HepG2 (cell line): ENCODE data around the gene PDGFRB. TPM values are rescaled to one million over a fixed set of nuclear protein-coding genes. Genes with fewer than 3 reads are reported as not detected.
A peak's percentile ranks its signal among the peaks of the same experiment; 100 is the strongest.

Experiments
- ARID5B ChIP-seq: IDR thresholded peaks from 2 replicates; pipeline ENCODE4 v1.4.0; 2020; ENCODE audit warnings: mild to moderate bottlenecking, missing genetic modification reagents
- ATF2 ChIP-seq: sonication (generic); formaldehyde crosslinking; IDR thresholded peaks from 2 replicates; pipeline ENCODE4 v1.4.0; 2020; ENCODE audit warnings: missing genetic modification reagents
- EHMT2 ChIP-seq: fragments of 200-600 bp; sonication (generic); IDR thresholded peaks from 2 replicates; pipeline ENCODE4 v1.7.0; 2017; ENCODE audit warnings: antibody characterized with exemption, low read depth, low read length, borderline replicate concordance
- ELF3 ChIP-seq: IDR thresholded peaks from 2 replicates; pipeline ENCODE4 v1.6.1; 2016; ENCODE audit warnings: missing genetic modification reagents, missing compliant biosample characterization
- HIVEP1 ChIP-seq: sonication (generic); formaldehyde crosslinking; IDR thresholded peaks from 2 replicates; pipeline ENCODE4 v1.4.0; 2020; ENCODE audit warnings: mild to moderate bottlenecking, missing genetic modification reagents
- IKZF4 ChIP-seq: sonication (generic); formaldehyde crosslinking; IDR thresholded peaks from 2 replicates; pipeline ENCODE4 v1.5.1; 2020; ENCODE audit warnings: borderline replicate concordance, mild to moderate bottlenecking, low read depth, missing genetic modification reagents; ENCODE audit errors: not compliant biosample characterization
- MAFG ChIP-seq: sonication (generic); formaldehyde crosslinking; IDR thresholded peaks from 2 replicates; pipeline ENCODE4 v1.5.1; 2020; ENCODE audit warnings: mild to moderate bottlenecking, missing genetic modification reagents
- NFE2L1 ChIP-seq: sonication (generic); formaldehyde crosslinking; IDR thresholded peaks from 2 replicates; pipeline ENCODE4 v1.4.0; 2020; ENCODE audit warnings: missing genetic modification reagents, mild to moderate bottlenecking, borderline replicate concordance
- NR2C2 ChIP-seq: sonication (generic); formaldehyde crosslinking; IDR thresholded peaks from 2 replicates; pipeline ENCODE4 v1.4.0; 2020; ENCODE audit warnings: missing genetic modification reagents, mild to moderate bottlenecking, moderate library complexity, borderline replicate concordance
- NR2F6 ChIP-seq, 2 experiments: IDR thresholded peaks; 2 replicates each; pipeline ENCODE4 v1.6.1; 2016; ENCODE audit warnings: antibody characterized with exemption in 1 of 2, mild to moderate bottlenecking in 1 of 2
- PCBP2 ChIP-seq: fragments of 200-400 bp; formaldehyde crosslinking; optimal IDR thresholded peaks from 2 replicates; pipeline ENCODE3; 2018; ENCODE audit warnings: low read length, low read depth; ENCODE audit not compliant: poor library complexity, severe bottlenecking
- RXRB ChIP-seq: IDR thresholded peaks from 2 replicates; pipeline ENCODE4 v1.6.1; 2016; ENCODE audit warnings: borderline replicate concordance, missing genetic modification reagents, missing compliant biosample characterization
- TCF7 ChIP-seq: sonication (generic); IDR thresholded peaks from 2 replicates; pipeline ENCODE4 v1.6.1; 2016; ENCODE audit warnings: antibody characterized with exemption, low read depth
- TEAD3 ChIP-seq: optimal IDR thresholded peaks from 2 replicates; pipeline ENCODE3; 2016; ENCODE audit warnings: borderline replicate concordance
- ZBTB33 ChIP-seq: sonication (generic); formaldehyde crosslinking; IDR thresholded peaks from 2 replicates; pipeline ENCODE4 v1.4.0; 2020; ENCODE audit warnings: missing genetic modification reagents
- ZNF550 ChIP-seq: sonication (generic); formaldehyde crosslinking; IDR thresholded peaks from 2 replicates; pipeline ENCODE4 v1.4.0; 2020; ENCODE audit warnings: mild to moderate bottlenecking, missing genetic modification reagents, borderline replicate concordance
- polyA plus RNA-seq, 8 experiments: library from polyadenylated mRNA; depleted of rRNA in 3 of 8; stranded (reverse) in 7 of 8; unstranded in 1 of 8; fragments of >200 nt; fragmentation: Illumina TruSeq in 4 of 8; extraction: Trizol in 4 of 8; gene quantifications; 2 replicates each; pipeline versions ENCODE4 v1.2.1 to v1.2.3, GENCODE V29; 2011 to 2016; ENCODE audit warnings: low read depth in 4 of 8, missing spikeins in 1 of 8, mixed read lengths in 1 of 8; ENCODE audit not compliant: insufficient read depth in 1 of 8
- total RNA-seq, 5 experiments: library from RNA; depleted of rRNA; stranded (reverse); fragments of >200 nt; fragmentation: Illumina TruSeq; extraction: Trizol; gene quantifications; 2 replicates each; pipeline ENCODE4 v1.2.3, GENCODE V29; 2016; ENCODE audit warnings: low read depth in 1 of 5
- TF ChIP-seq, protein P1 (sequence below): fragments of 450-650 bp; IDR thresholded peaks from 2 replicates; pipeline ENCODE4 v1.6.1; 2017
- TF ChIP-seq, protein P2 (sequence below): sonication (generic); formaldehyde crosslinking; IDR thresholded peaks from 2 replicates; pipeline ENCODE4 v1.9.0; 2021; ENCODE audit warnings: missing genetic modification reagents, borderline replicate concordance
- TF ChIP-seq, protein P3 (sequence below): sonication (generic); formaldehyde crosslinking; IDR thresholded peaks from 2 replicates; pipeline ENCODE4 v1.5.0; 2020; ENCODE audit warnings: mild to moderate bottlenecking, missing genetic modification reagents

The PDGFRB gene
- total and polyA plus RNA-seq, 2 of the 13 experiments (the other 11 are each of a cell fraction or from before 2014, with no cell fraction given), result 4.0 to 21.0 TPM

GRCh38 chr5:150122158-150122510 lies 33.5 kb downstream of the PDGFRB start (continued):
- no peak for TF ChIP-seq TEAD3
- TF ChIP-seq ATF2 (CRISPR knock-in tag), result 0 out of 2 replicates have a peak, but pooled peaks have one; percentile 41
- 0 out of 2 replicates have a peak, but pooled peaks have one; percentile 16 for TF ChIP-seq ELF3 (CRISPR knock-in tag)
- TF ChIP-seq HIVEP1, result no peak
- no peak for TF ChIP-seq EHMT2
- peak; percentile 79 for TF ChIP-seq ZBTB33 (CRISPR knock-in tag)
- TF ChIP-seq RXRB (CRISPR knock-in tag), result 0 out of 2 replicates have a peak, but pooled peaks have one; percentile 37
- TF ChIP-seq NR2C2, result peak; percentile 75
- TF ChIP-seq TCF7, result no peak
- TF ChIP-seq NR2F6 (IDR thresholded peaks at IDR 0.05), result peak; percentile 82
- TF ChIP-seq NR2F6 (CRISPR knock-in tag; IDR thresholded peaks at IDR 0.05), result peak; percentile 91
- TF ChIP-seq, protein P1, sequence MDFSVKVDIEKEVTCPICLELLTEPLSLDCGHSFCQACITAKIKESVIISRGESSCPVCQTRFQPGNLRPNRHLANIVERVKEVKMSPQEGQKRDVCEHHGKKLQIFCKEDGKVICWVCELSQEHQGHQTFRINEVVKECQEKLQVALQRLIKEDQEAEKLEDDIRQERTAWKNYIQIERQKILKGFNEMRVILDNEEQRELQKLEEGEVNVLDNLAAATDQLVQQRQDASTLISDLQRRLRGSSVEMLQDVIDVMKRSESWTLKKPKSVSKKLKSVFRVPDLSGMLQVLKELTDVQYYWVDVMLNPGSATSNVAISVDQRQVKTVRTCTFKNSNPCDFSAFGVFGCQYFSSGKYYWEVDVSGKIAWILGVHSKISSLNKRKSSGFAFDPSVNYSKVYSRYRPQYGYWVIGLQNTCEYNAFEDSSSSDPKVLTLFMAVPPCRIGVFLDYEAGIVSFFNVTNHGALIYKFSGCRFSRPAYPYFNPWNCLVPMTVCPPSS, result no peak
- TF ChIP-seq, protein P2, sequence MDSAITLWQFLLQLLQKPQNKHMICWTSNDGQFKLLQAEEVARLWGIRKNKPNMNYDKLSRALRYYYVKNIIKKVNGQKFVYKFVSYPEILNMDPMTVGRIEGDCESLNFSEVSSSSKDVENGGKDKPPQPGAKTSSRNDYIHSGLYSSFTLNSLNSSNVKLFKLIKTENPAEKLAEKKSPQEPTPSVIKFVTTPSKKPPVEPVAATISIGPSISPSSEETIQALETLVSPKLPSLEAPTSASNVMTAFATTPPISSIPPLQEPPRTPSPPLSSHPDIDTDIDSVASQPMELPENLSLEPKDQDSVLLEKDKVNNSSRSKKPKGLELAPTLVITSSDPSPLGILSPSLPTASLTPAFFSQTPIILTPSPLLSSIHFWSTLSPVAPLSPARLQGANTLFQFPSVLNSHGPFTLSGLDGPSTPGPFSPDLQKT (CRISPR knock-in tag), result no peak
- TF ChIP-seq ZNF550 (CRISPR knock-in tag), result no peak
- peak; percentile 15; the same call in 1 of the 2 replicates for TF ChIP-seq ARID5B (CRISPR knock-in tag)
- no peak for TF ChIP-seq MAFG (CRISPR knock-in tag)
- TF ChIP-seq IKZF4 (CRISPR knock-in tag), result no peak
- TF ChIP-seq NFE2L1 (CRISPR knock-in tag), result no peak
- no peak for TF ChIP-seq PCBP2
- TF ChIP-seq, protein P3, sequence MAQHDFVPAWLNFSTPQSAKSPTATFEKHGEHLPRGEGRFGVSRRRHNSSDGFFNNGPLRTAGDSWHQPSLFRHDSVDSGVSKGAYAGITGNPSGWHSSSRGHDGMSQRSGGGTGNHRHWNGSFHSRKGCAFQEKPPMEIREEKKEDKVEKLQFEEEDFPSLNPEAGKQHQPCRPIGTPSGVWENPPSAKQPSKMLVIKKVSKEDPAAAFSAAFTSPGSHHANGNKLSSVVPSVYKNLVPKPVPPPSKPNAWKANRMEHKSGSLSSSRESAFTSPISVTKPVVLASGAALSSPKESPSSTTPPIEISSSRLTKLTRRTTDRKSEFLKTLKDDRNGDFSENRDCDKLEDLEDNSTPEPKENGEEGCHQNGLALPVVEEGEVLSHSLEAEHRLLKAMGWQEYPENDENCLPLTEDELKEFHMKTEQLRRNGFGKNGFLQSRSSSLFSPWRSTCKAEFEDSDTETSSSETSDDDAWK (CRISPR knock-in tag), result no peak
